ENCODE measurements around the gene CARD10. TPM values are rescaled to one million over a fixed set of nuclear protein-coding genes. Genes with fewer than 3 reads are reported as not detected.
"Not testable (repeated sequence)": the region's sequence is repeated elsewhere in the genome, so short reads cannot be mapped to it uniquely, and the experiment has no call there.

The CARD10 gene
- total RNA-seq, 2 experiments from 2014 or later = 0.09 to 0.18 TPM

DNA sequence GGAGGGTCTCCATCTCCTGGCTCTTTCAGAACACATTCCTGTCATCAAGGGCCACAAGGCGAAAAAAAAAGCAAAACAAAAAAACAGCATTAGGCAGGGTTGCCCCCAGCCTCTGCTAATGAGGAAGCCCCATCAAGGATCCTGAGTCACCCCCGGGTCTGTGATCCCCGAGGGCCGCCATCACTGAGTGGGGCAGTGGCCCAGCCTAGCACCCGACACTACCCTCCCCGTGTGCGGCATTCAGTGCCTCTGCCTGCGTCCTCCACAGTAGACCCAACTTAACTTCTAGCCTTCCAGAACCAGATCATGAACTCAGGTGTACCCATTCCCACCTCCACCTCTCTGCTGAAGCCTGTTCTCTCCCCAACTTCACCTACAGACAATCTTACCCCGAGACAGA lies 34.5 kb upstream of the CARD10 start:
- Mint-ChIP-seq H3K36me3 (ENCODE audit: low read depth) (no peaks in the 10 kb centered on the region), H3K4me3 (no peak overlapping the region), H3K27ac (no peak overlapping the region), H3K4me1 (ENCODE audit: low read depth) (no peaks in the 10 kb centered on the region), H3K27me3 (peaks cover 20% of the 10 kb centered on the region), H3K9me3 (no peaks in the 10 kb centered on the region)
- no peak for ATAC-seq
- ChIA-PET CTCF (interaction anchor here (1.6 kb wide), 2 partner anchors 13 to 81 kb away, joined by 3 to 7 read pairs; no protein-coding TSS in a partner anchor), POLR2A (no interaction called here)
- intact Hi-C loops (cut with micrococcal nuclease) = no loop called here
- TF ChIP-seq, protein P1, sequence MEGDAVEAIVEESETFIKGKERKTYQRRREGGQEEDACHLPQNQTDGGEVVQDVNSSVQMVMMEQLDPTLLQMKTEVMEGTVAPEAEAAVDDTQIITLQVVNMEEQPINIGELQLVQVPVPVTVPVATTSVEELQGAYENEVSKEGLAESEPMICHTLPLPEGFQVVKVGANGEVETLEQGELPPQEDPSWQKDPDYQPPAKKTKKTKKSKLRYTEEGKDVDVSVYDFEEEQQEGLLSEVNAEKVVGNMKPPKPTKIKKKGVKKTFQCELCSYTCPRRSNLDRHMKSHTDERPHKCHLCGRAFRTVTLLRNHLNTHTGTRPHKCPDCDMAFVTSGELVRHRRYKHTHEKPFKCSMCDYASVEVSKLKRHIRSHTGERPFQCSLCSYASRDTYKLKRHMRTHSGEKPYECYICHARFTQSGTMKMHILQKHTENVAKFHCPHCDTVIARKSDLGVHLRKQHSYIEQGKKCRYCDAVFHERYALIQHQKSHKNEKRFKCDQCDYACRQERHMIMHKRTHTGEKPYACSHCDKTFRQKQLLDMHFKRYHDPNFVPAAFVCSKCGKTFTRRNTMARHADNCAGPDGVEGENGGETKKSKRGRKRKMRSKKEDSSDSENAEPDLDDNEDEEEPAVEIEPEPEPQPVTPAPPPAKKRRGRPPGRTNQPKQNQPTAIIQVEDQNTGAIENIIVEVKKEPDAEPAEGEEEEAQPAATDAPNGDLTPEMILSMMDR (IDR thresholded peaks at IDR 0.05) = no peak
- DNase-seq = no peak

DNA sequence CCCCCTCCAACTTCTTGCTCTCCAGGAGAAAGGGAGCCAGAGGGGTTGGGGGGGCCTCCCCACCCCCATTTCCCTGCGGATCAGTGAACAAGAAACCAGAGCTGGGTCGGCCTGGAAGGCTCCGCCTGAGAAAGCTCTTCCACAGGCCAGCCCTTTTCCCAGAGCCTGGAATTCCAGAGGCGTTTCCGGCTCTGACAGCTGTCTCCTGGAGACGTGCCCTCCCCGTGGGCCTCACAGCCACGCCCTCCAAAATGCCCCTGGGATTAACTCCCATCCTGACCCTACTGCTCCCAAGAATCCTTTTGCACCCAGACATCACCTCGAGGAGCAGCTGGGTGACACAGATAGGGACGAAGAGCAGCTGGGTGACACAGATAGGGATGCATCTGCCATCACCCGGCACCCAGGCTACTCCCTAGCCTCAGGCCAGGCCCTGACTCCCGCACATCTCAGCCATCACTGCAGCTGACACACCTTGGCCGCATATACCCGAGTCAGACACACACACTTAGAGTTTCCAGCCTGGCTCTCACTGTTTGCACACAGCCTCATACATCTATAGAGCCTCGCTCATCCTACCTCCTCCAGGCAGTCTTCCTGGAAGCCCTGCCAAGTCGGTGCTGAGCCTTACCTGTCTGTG lies 33.4 kb upstream of the CARD10 start:
- POLR2A ChIA-PET = no interaction called here
- Mint-ChIP-seq H3K36me3 (ENCODE audit: low read depth) (no peaks in the 10 kb centered on the region), H3K4me1 (ENCODE audit: low read depth) (no peaks in the 10 kb centered on the region), H3K27me3 (peaks cover 18% of the 10 kb centered on the region), H3K4me3 (no peak overlapping the region), H3K9me3 (no peaks in the 10 kb centered on the region), H3K27ac (no peak overlapping the region)
- ATAC-seq = no peak
- TF ChIP-seq, protein P1 (IDR thresholded peaks at IDR 0.05) = no peak
- DNase-seq = no peak
- CTCF ChIA-PET = interaction anchor here (1.6 kb wide), 2 partner anchors 14 to 80 kb away, joined by 3 to 7 read pairs; no protein-coding TSS in a partner anchor
- intact Hi-C loops (cut with micrococcal nuclease) = no loop called here

DNA sequence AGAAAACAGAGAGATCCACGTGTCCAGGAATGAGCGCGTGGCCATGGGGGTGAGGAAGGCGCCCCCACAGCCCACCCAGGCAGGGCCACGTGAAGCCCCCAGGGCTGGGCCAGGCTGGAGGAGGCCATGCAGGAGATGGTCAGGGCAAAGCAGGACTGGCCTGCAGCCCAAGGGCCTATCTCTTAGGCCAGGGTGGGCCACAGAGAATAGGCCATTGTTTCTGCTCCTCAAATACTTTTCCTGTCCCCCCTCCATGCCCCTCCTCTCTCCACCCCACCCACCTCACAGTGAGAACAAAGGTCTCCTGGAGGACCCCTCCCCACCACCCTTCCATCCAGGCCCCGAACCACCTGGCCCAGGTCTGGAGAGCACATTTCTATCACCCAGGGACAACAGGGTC lies 32.8 kb upstream of the CARD10 start:
- ATAC-seq = no peak
- CTCF ChIA-PET = interaction anchor here (15.0 kb wide), 1 partner anchor 12 kb away, joined by 501 read pairs; the partner anchor contains the start of gene CDC42EP1
- intact Hi-C loops (cut with micrococcal nuclease) = no loop called here
- no peaks in the 10 kb centered on the region for H3K9me3 Mint-ChIP-seq
- no peak for DNase-seq
- H3K36me3 Mint-ChIP-seq (ENCODE audit: low read depth) = no peaks in the 10 kb centered on the region
- TF ChIP-seq, protein P1 (IDR thresholded peaks at IDR 0.05) = no peak
- no peak overlapping the region for H3K27ac Mint-ChIP-seq
- no peak overlapping the region for H3K4me3 Mint-ChIP-seq
- no peaks in the 10 kb centered on the region for H3K4me1 Mint-ChIP-seq (ENCODE audit: low read depth)
- H3K27me3 Mint-ChIP-seq = peaks cover 12% of the 10 kb centered on the region
- POLR2A ChIA-PET = interaction anchor here (1.0 kb wide), 2 partner anchors 10 to 15 kb away, joined by 3 to 4 read pairs; no protein-coding TSS in a partner anchor

DNA sequence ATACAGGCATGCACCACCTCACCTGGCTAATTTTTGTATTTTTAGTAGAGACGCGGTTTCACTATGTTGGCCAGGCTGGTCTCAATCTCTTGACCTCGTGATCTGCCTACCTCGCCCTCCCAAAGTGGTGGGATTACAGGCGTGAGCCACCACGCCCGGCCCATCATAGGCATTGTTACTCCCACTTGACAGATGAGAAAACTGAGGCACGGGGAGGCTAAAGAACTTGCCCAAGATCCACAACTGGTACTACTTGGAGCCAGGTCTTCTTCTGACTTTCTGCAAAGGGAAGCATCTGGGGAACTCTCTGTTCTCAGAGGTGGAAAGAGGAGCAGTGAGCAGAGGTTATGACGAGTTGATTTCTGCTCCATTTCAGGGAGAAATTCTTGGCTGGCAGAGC lies 31.7 kb upstream of the CARD10 start:
- DNase-seq; H3K36me3 Mint-ChIP-seq (ENCODE audit: low read depth); H3K4me3 Mint-ChIP-seq; H3K4me1 Mint-ChIP-seq (ENCODE audit: low read depth); intact Hi-C loops (cut with micrococcal nuclease); H3K27me3 Mint-ChIP-seq; ATAC-seq; H3K9me3 Mint-ChIP-seq; H3K27ac Mint-ChIP-seq: not testable (repeated sequence)
- CTCF ChIA-PET = interaction anchor here (15.0 kb wide), 1 partner anchor 13 kb away, joined by 501 read pairs; the partner anchor contains the start of gene CDC42EP1
- POLR2A ChIA-PET = interaction anchor here (1.0 kb wide), 1 partner anchor 9 kb away, joined by 3 read pairs; no protein-coding TSS in a partner anchor

DNA sequence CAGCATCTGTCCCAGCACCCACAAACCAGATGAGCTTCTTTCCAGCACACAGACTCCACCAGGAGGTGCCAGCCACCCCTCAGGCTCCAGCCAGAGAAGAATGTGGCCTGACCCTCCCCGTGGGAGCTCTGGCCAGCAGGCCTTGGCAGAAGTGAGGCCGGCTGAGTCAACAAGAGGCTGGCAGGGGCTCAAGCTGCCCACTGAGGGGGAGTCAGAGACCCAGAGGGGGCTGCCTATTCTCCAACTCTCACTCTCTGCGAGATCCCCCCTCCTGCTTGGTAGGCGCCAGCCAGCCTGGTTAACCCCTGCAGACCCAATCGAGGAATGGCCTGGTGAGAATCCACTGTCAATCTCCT lies 30.5 kb upstream of the CARD10 start:
- no peaks in the 10 kb centered on the region for H3K36me3 Mint-ChIP-seq (ENCODE audit: low read depth)
- H3K9me3 Mint-ChIP-seq = no peaks in the 10 kb centered on the region
- H3K27me3 Mint-ChIP-seq = peaks cover 4% of the 10 kb centered on the region
- ChIA-PET POLR2A (interaction anchor here (0.8 to 0.9 kb wide), 2 partner anchors 12 to 19 kb away, joined by 3 to 5 read pairs; no protein-coding TSS in a partner anchor), CTCF (interaction anchor here (1.0 to 15.0 kb wide), 3 partner anchors 10 to 43 kb away, joined by 3 to 501 read pairs (median 4); partner anchors contain the start of gene CDC42EP1)
- ATAC-seq (no peak), DNase-seq (no peak)
- H3K27ac Mint-ChIP-seq = no peak overlapping the region
- TF ChIP-seq, protein P1 (IDR thresholded peaks at IDR 0.05) = no peak
- no peak overlapping the region for H3K4me3 Mint-ChIP-seq
- peaks cover 7% of the 10 kb centered on the region for H3K4me1 Mint-ChIP-seq (ENCODE audit: low read depth)
- intact Hi-C loops (cut with micrococcal nuclease) = no loop called here

All from activated CD8-positive, alpha-beta T cell treated with anti-CD3 and anti-CD28 coated beads for 36 hours (primary cell).